ENCODE measurements around the gene CEBPB.
"Not testable (repeated sequence)": the region's sequence is repeated elsewhere in the genome, so short reads cannot be mapped to it uniquely, and the experiment has no call there.

The CEBPB gene

DNA sequence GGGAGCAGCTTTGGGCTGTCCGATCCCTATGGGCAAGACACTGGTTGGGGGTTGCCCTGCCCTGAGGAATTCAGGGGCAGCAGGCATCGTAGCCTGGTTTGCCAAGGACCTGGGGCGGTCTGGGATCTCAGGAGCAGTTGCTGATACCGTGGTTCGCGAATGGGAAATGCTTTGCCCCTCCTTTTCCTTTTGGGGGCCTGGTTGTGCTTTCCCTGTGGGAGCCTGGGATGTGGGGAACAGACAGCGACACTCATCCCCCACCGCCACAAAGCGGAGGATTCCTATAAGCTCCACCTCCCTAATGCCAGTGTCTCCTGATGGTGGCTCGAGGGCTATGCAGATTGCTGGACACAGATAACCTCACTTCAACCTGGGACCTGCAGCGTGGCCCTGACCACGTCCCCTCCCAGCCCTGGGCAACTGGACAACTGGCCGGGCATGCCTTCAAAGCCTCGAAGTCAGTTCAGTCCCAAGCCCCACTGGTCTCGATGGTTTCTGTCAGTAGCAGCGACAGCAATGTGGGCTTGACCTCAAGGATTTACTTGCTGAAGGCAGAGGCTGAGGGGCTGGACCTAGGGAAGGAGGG lies 3.3 kb downstream of the CEBPB start:
- DNase-seq, result no peak

DNA sequence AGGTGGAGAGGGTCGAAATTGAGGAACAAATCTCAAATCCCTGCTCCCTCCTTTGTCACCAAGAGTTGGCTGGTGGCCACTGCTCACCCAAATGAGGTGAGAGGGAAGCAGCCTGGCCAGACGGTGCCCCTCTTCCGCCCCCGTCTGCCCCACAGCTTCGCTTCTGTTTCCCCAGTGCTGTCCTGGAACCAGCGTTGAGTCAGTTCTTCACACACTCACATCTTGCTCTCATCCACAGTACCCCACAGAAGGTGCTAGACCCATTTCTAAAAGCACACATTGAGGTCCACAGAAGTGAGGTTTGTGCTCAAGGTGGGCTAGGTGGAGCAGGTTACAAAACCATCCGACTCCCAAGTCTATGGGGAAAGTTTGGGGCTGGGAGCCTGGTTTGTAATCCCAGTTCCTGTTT lies 3.8 kb downstream of the CEBPB start:
- no peak for DNase-seq

DNA sequence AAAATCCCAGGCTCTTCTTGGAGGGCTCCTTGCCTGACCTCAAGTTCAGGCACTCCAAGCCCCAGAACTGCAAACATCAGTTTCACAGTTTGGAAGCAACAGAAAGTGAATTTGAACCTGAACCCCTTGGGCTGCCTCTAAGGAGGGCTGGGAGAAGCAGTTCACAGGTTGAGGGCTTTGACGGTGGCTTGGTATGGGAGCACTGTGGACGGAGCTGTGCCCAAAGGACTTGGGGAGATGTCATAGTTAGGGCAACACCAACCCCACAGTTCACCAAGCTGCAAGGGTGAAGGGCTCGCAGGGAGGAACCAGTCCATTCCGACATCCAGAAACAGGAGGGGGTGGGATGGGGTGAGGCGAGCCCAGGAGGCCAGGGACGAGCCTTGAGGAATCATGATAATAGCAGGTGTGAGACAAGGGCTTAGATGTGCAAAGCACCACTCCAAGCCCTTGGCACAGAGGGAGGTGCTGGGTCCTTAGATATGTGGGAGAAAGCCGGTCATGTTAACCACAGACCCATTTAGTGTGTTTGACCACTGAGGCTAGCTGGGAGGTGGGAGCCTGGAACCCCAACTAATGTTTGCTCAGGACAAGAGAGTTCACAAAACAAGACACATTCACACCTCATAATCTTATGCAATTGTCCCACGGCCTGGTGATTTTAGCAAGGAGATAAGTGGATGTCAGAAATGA lies 4.3 kb downstream of the CEBPB start:
- DNase-seq, result no peak

DNA sequence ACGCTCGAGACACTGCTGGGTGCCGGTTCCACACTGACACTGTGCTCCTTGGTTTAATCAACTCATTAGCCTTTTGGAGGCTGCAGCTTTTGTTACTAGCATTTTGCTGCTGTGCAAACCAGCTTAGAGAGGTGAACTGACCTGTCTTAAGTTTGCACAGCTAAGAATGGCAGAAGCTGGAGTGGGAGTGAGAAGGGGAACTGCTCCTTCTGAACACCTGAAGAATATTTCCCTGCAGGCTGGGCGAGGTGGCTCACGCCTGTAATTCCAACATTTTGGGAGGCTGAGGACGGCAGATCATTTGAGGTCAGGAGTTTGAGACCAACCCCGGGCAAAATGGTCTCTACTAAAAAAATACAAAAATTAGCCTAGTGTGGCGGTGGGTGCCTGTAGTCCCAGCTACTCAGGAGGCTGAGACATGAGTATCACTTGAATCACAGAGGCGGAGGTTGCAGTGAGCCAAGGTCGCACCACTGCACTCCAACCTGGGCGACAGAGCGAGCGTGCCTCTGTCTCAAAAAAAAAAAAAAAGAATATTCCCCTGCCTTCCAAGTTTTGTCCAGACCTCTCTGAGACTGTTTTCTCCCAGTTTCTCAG lies 5.0 kb downstream of the CEBPB start:
- DNase-seq, result no peak

DNA sequence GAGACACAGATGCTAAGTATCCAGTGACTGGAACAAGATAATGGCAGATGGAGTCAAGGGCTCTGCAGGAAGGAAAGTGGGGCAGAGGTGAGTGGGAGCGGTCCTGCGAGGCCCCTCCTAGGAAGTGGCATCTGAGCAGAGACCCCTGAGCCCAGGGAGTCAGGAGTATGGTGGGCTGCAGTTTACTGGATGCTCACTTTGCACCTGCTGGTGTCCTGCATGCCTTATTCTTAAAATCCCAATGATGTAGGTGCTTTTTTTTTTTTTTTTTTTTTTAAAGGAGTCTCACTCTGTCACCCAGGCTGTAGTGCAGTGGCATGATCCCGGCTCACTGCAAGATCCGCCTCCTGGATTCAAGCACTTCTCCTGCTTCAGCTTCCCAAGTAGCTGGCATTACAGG lies 5.6 kb downstream of the CEBPB start:
- no peak for DNase-seq

DNA sequence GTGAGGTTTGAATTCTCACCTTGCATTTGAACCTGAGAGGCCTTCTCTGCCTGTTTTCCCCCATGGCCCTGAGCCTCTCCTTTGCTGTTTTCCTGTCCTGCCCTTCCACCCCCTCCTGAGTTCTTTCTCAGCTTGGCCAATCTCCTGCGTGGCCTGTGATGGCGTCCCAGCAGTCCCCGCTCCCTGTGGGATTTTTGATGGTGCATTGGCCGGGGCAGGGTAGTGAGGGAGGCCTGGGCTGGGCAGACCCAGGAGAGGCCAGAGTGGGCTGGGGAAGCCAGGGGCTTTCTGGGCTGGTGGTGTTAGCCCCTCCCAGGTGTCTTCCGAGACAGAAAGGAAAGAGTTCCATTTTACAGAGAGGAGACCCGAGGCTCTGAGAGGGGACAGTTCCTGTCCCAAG lies 6.3 kb downstream of the CEBPB start:
- no peak for DNase-seq

DNA sequence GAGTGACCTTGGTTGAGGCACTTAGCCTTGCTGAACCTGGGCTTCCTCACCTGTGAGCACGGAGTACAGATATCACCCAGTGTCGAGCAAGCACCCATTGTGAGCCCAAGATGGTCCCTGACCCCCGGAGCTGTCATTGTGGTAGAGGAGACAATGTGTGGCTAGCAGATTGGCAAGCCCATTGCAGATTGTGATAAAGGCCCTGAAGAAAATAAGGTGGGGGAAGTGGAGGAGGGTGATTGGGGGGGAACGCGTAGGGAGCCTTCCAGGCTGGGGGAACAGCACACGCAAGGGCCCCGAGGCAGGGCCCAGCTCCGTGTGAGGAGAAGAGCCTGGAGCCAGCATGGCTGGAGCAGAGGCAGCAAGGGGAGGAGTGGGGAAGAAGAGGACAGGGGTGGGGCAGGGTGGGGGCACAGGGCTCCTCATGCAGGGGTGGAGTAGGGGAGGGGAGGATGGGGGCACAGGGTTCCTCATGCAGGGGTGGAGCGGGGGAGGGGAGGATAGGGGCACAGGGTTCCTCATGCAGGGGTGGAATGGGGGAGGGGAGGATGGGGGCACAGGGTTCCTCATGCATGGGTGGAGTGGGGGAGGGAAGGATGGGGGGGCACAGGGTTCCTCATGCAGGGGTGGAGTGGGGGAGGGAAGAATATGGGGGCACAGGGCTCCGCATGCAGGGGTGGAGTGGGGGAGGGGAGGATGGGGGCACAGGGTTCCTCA lies 7.0 kb downstream of the CEBPB start:
- no peak for DNase-seq

DNA sequence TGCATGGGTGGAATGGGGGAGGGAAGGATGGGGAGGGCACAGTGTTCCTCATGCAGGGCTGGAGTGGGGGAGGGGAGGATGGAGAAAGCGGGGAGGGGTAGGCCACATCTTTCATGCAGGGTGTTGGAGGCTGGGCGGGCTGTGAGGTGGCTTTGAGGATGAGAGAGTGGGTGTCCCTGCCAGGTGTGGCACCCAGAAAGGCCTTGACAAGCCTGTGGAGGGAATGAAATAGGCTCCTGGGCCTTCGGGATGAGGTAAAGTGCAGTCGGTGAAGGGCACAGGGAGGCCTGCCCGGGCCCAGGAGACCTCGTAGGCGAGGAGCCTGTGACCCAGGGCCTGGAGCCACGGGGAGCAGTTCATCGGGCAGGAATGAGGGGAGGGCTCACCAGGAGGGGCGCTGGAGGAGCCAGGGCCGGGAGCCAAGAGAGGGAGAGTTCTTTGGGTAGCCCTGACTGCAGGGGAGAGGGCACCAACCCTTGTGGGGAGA lies 7.6 kb downstream of the CEBPB start:
- no peak for DNase-seq

DNA sequence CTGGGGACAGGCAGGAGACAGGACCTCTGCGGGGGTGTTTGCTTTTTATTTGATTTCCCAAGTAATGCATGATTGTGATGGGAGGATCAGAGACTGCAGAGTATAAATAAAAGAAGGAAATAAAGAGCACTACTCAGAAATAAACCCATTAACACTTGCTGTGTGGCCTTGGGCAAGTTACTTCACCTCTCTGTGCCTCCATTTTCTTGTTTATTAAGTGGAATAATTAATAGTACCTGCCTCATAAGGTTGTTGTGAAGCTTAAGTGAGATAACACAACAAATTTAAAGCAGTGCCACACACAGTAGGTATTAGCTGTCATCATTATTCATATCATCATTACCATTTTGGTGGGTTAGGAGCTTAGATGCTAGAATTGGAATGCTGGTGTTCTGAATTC lies 8.1 kb downstream of the CEBPB start:
- DNase-seq, result no peak

DNA sequence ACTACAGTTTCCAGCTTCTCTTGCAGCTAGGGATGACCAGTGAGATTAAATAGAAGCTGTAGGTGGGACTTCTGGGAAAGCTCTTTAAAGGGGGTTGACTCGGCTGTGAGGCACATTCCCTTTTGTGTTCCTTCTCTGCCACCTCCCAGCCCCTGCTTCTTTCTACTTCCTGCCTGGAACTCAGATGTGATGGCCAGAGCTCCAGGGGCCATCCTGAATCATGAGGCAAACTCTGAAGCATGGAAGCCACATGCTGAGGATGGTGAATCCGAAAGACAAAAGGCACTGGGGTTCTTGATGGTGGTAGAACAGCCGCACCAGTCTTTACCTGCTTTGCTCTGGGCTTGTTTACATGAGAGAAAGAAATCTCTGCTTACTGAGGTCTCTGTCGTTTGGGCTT lies 9.1 kb downstream of the CEBPB start:
- DNase-seq, result no peak

DNA sequence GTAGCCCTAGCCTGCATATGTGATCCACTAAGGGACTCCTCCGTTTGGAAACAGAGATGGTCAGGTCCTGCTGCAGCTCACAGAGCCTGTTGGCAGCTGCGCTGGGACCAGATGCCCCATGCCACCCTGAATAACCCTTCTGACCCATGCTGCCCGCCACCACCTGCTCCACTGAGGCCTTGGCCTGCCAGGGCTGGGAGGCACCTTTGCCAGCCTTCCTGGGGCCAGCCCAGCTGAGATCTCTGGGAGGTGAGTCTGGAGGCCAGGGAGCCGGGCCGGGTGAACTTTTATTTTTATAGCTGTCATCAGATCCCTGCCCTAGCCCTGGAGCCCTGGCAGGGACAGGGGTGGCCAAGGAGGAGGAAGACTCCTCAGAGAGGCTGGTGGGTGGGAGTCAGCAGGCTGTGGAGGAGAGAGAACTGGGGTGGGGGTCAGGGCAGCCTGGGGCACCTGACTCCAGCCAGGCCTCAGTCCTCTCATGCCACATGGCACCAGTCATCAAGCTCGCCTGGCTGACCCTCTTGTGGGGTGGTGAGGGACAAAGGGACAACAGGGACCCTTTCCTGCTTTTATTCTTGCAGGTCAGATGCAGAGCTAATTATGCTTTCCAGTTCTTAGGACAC lies 10.0 kb downstream of the CEBPB start:
- no peak for DNase-seq

DNA sequence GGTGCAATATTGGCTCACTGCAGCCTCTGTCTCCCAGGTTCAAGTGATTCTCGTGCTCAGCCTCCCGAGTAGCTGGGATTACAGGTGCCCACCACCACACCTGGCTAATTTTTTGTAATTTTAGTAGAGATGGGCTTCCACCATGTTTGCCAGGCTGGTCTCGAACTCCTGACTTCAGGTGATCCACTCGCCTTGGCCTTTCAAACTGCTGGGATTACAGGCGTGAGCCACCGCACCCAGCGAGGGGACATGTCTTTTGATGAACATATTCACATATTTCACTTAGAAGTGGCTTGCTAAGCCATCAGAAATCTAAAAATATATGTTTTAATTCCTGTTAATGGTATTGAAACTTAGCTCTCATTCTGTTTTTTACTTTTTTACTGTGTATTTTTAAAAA lies 11.1 kb downstream of the CEBPB start:
- DNase-seq, result not testable (repeated sequence)

DNA sequence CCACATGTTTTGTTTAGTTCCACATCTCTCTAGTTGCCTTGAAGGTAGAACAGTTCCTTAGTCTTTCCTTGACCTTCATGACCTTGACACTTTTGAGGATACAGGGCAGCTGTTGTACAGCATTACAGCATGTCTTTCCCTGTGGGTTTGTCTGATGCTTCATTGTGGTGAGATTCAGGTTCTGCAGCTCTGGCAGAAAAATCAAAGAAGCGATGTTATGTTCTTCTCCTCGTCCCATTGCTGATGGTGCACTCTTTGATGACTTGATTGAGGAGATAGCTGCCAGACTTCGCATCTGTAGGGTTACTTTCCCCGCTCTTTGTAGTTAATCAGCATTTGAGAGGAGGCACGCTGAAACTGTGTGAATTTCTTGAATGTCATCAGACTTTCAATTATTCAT lies 12.0 kb downstream of the CEBPB start:
- no peak for DNase-seq

DNA sequence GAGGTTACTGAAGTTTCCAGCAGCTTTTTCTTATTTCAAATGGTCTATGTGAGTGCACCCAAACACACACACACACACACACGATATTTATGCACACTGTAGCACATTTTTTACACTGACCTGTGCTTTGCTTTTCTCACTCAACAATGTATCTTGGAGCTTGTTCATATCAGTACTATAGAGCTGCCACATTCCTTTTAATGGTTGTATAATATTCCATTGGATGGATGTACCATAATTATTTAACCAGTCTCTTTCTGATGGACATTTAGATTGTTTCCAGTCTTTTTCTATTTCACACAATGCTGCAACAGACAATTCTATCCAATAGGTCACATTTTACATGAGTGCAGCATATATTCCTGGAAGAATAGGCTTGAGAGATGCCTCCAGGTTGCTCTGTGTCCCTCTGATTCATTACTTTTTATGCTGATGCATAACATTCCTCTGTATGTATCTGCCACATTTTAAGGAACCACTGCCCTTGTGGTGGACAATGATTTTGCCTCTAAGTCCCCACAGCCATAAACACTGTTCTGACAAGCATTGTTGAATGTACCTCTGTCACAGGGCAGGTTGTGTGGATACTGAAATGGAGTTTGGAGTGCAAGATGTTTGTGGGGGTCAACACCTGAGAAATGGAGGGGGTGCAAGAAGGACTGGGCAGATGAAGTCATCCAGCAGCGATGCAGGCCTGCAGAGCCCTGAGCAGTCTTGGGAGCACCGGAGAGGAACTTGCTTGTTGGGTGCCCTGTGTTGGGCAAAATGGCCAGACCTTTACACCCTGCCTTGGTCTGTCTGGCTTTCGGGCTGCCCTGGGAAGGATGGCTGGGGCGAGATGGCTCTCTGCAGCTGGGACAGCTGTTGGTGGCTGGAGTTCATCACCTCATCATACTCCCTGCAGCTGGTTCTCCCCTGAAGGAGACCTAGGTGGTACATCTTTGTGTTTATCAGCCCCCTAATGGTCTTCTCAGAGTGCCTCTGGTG lies 13.6 kb downstream of the CEBPB start:
- DNase-seq, result no peak

DNA sequence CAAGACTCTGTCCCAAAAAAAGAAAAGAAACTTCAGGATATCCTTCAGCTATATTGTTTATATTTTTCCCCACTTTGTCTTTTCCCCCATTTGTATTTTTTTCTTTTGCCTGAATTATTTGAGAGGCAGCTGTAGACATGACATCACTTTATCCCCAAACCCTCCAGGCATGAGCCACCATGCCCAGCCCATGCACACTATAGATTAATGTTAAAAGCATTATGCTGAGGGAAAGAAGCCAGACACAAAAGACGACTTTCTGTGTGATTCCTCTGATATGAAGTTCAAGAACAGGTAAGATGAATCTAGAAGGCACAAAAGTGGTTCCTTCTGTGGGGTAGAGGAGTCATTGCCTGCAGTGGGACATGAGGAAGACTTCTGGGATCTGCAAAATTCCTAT lies 16.4 kb downstream of the CEBPB start:
- no peak for DNase-seq

DNA sequence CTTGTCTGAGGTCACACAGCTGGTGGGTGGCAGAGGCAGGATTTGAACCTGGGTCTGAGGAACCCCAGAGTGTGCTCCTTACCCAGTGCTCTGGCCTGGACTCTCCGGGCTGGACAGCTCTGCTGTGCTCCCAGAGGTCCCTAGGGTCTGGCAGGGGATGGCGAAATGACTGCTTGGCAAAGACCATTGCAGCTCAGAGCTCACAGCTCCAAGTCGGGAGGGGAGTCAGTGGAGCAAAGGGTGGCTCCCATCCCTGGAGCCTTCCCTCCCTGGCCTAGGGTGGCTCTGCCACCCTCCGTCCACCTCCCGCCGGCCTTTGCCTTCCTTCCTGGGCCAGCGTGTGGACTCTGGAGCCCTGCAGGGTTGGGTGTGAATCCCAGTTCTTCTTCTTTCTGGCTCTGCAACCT lies 17.5 kb downstream of the CEBPB start:
- no peak for DNase-seq

DNA sequence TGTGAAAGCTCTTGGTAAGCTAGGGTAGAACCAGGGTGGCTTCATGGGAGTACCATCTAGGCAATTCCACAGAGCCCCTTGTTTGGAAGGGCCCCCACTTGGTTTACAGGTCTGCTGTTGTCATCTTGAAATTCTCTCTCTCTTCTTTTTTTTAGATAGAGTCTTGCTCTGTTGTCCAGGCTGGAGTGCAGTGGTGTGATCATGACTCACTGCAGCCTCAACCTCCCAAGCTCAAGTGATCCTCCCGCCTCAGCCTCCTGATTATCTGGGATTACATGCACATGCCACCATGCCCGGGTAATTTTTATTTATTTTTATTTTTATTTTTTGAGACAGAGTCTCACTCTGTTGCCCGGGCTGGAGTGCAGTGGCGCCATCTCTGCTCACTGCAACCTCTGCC lies 18.2 kb downstream of the CEBPB start:
- not testable (repeated sequence) for DNase-seq

DNA sequence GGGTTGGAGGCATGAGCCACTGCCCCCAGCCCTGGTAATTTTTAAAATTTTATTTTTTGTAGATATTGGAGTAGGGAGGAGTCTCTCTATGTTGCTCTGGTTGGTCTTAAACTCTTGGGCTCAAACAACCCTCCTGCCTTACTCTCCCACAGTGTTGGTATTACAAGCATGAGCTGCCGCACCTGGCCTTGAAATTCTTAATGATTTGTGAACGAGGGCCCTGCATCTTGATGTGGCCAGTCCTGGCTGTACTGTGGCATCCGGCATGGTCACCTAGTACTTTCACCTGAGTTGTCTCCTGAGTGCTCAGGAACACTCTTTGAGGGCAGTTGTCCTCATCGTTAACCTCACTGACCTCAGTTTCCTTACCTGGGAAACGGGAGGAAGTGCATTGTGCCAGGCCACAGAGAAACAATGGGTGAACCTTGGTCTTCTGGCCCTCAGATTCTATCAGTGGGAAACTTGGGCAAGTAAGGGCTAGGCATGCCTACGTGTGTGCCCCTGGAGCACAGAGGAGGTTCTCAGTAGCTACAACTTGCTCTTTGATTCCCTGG lies 19.5 kb downstream of the CEBPB start:
- DNase-seq, result no peak

DNA sequence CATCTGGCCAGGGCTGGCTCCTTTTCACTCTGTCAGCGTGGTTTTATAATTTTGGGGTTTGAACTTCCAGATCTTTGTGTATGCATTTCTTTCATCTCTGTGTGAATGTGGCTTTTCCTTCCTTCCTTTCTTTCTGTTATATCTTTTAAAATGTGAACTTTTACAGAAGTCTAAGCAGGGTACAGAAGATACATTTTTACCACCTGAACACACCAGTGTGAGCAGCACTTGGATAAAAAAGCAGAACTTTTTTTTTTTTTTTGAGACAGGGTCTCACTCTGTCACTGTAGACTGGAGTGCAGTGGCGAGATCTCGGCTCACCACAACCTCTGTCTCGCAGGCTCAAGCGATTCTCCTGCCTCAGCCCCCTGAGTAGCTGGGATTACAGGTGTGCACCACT lies 20.5 kb downstream of the CEBPB start:
- DNase-seq, result no peak

DNA sequence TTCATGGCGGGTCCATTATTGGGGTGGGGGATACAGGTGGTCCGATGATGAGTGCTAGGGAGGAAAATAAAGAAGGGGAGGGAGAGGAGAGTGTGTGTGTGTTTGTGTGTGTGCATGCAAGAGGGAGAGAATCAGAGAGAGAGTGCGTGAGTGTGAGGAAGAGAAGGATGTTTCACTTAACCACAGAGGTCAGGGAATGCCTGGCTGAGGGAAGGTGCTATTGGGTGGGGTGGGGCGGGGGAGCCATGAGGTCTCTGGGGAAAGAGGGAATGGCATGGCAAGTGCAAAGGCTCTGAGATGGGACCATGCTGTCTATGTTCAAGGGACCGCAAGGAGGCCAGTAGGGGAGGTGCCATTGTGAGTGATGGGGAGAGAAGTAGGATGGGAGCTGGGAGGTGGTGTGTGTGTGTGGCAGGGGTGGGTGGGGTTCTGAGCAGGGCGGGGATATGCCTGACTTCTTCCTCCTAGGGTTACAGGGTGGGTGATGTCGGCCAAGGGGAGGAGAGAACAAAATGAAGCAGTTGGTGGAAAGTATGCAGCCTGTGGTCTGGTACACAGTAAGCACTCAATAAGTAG lies 23.0 kb downstream of the CEBPB start:
- DNase-seq, result no peak

DNA sequence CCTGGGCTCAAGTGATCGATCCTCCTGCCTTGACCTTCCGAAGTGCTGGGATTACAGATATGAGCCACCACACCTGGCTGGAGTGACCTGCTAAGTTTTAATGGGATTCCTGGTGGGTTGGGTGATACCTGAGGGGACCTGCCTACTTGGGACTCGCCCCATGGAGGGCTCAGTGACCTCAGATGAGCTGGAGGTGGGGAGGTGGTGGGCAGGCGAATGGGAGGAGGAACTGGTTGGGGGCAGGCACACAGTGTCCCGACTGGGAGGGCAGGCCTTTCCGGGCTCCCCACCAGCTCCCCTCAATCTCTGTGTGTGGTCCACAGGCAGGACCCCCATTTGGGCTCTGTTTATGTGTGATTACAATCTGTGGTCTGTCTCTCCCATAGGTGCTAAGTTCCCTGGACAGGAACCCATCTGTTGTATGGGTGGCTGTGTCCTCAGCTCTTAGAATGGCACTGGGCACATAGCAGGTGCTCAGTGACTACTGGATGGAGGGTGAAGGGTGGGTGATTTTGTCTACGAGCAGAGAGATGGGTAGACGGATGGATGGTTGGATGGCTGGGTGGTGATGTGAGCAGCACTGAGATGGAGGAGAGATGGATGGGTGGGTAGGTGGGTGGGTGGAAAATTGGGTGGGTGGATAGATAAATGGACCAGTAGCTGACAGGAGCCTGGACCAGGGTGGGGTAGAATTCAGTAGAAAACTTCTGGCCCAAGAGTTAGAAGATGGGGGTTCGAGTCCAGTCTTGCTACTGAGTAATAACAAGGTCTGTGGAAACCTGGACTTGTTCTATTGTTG lies 23.8 kb downstream of the CEBPB start:
- DNase-seq, result no peak

All from GDM1 (cell line).